GM19043 (cell line): Measurements from ENCODE around the gene SLC22A23.

Experiments
- ATAC-seq: cut with Tn5 transposase; IDR thresholded peaks from one replicate; pipeline ENCODE4 v1.9.1; 2021; ENCODE audit warnings: low read depth; ENCODE audit not compliant: unreplicated experiment

Gene SLC22A23

GRCh38 chr6:3373597-3374203 lies 83.2 kb downstream of the SLC22A23 start:
- no peak for ATAC-seq

- ATAC-seq: no peak
Observed at GRCh38 chr6:3372912-3373554, 83.8 kb downstream of the SLC22A23 start.

GRCh38 chr6:3372184-3372846 lies 84.5 kb downstream of the SLC22A23 start:
- no peak for ATAC-seq

DNA sequence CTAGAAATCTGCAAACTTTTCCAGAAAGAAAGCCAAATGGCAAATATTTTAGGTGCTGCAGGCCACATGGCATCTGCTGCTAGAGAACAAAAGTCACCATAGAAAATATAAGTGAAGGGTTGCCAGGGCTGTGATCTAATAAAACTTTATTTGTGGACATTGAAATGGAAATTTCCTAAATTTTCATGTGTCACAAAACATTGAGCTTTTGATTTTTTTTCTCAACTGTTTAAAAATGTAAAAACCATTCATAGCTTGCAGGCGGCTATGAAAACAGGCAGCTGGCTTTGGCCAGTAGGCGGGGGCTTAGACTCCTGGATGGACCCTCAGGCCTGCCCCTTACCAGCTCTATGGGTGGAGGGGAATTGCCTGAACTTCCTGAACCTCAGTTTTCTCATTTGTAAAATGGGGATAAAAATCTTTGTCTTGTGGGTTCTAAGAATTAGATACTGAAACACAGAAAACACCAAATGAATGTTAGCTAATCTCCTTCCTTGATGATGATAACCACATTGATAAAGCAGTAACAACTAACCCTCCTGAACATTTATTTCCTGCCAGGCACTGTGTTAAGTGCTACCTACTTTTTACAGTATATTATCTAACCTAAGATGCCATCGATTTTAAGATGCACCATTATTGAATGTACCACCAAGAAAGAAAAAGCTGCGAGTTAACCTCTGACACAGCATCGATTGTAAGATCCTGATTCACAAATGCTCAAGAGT lies 85.5 kb downstream of the SLC22A23 start:
- ATAC-seq: no peak

DNA sequence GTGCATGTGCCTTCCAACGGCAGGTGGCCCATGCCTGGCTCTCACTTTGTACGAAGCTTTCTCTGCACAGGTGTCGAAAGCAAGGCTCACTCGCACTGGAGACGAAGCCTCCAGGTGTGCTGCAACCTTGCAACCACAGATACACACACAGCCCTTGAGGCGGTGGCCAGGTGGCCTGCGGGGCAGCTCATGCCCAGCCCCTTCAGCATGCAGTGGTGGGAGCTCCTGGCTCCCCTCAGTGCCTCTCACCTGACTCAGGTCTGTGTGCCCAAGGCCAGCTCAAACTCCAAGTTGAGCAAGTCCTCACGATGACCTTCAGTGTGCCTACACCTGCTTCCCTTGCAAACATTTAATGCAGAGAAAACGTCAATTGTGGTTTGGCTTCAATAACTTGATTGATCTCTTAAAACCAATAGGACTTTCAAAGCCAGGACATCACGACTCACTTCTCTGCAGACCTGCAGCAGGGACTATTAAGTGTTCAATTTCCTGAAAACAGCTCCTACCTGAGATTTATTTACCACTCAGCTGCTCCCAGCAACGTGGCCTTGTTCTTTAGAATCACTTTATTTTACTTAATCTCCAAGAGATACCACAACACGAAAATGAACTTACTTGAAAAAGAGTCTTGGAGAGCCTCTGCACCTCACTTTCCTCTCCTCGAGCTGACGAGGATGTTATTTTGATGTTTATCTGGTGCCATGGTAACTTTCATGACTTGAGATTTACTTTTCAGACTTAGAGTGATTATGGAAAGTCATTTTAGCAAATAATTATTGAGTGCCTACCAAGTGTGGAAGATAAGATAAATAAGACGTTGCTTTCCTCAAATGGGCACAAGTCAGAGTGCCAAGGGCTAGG lies 86.3 kb downstream of the SLC22A23 start:
- no peak for ATAC-seq

DNA sequence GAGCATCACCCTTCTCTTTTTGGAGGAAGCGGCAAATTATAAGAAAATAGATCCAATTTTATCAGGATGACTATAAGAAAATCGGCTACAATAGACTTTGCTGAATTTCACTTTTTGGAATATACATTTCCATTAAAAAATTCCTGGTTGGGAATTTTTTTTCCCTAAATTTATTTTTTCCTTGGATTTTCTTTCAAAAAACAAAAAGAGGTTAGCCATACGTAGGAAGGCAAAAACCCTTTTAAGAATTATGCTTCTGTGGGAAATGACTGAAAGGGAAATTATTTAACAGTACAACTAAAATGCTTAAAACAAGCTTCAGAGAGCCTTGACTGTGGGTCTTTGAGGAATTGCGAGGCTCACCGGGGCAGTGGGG lies 86.9 kb downstream of the SLC22A23 start:
- no peak for ATAC-seq

GRCh38 chr6:3368685-3369084 lies 88.2 kb downstream of the SLC22A23 start:
- ATAC-seq: no peak

DNA sequence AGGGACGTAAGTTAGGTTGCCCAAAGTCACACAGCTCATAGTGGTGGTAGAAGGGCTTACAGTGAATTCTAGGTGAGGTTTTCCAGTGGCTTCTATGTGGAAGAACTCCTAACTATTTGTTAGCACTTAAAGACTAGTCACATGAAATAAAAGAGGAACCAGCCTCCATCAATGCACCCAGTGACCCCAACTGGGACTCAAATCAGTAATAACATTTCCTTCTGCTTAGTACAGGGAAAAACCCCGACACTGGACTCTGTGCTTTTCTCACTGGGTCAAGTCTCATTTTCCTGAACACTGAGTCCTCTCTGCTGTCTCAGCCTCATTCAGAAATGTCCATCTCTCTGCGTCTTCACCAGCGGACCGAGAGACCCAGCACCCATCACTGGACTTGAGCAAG lies 89.2 kb downstream of the SLC22A23 start:
- ATAC-seq: no peak

GRCh38 chr6:3366596-3367413 lies 90.0 kb downstream of the SLC22A23 start:
- no peak for ATAC-seq

DNA sequence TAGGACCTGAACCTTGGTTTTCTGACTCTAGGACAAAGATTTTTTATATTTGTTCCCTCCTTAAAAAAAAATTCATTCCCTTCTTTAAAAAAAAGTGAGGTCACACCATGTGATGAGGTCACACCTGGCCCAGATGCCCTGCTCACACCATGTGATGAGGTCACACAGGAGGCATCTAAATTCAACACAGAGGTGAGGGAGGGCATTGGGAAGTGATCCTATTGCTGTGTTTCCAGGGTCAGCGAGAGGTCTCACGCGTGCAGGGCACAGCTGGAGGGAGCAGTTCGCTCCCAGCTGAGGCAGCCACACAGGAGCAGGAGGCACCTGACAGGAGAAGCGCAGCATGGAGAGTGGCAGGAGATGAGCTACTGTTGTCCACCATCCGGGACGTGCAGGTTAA lies 92.5 kb downstream of the SLC22A23 start:
- ATAC-seq: no peak

DNA sequence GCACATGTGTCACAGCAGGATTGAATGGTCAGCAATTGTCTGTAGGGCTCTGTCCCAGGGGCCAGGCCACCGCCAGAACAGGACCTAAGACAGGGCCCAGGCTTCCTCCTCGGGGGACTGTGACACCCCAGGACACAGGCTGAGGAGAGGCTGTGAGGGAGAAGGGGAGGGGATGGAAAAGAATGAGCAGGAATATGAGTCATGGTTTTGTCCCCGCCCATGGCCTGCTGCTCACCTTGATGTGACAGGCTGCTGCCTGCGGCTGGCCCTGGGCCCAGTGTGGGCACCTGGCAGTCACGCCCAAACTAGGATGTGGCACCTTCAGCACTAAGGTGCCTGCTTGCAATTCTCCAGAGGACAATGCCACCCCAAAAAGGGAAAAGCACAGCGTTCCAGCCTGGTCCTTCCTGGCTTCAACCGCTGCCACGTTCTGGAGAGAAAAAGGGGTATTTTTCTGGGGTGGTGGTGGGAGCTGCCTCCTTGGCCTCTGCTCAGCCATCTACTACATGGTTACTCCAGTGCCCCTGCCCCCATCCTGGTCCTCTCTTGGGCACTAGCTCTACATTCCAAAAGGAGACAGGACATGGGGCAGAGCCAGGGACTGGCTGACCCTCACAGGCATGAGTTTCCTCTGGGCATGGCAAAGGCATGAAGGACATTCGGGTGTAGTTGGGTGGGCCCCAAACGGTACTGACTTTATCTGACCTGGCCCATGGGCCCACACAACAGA lies 93.4 kb downstream of the SLC22A23 start:
- ATAC-seq: no peak

- ATAC-seq: no peak
Observed at GRCh38 chr6:3361312-3362037, 95.4 kb downstream of the SLC22A23 start.

DNA sequence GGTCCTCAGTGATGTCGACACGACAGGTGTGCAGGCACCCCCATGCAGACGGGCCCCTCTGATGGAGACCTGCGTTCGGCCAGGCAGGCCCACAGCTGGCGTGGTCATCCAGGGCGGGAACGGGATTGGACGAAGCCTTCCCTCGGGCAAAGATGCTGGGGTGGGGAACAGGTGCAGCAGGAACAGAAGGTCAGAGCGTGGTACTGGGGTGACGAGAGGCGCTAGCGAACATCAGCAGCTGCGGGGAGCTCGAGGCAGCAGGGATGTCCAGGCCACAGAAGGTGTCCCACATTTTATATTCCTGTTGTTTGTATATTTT lies 96.2 kb downstream of the SLC22A23 start:
- no peak for ATAC-seq

DNA sequence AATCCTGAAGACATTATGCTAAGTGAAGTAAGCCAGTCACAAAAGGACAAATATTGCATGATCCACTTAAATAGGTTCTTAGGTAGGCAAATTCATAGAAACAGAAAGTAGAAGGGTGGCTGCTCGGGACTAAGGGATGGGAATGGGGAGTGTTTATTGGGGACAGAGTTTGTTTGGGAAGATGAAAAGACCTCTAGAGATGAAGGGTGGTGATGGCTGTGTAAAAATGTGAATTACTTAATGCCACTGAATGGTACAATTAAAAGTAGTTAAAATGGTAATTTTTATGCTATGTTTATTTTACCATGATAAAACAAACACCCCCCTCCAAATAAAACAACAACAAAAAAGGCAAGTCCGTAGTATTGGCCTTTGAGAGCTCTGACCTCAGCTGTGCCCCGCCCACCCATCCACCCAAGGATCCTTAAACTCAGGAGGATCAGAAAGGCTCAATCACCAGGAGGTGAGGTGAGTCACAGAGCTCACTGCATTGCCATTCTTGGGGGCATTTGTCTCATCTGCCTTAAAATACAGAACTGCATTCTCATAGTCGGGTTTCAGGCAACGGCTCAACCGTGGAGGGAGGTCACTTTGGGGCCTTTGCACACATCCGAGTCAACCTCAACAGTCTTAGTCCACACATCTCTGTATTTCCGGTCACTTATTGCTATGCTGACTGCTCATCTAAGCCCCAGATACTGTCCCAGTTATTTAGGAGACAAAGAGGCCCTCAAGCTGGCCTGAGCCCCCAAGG lies 96.7 kb downstream of the SLC22A23 start:
- ATAC-seq: no peak

- ATAC-seq: no peak
Observed at GRCh38 chr6:3359101-3359752, 97.6 kb downstream of the SLC22A23 start.

- no peak for ATAC-seq
Observed at GRCh38 chr6:3358413-3359100, 98.3 kb downstream of the SLC22A23 start.

- ATAC-seq: no peak
Observed at GRCh38 chr6:3357678-3358077, 99.2 kb downstream of the SLC22A23 start.
